CMK (cell line): ENCODE measurements around the gene C1orf226.

Source experiments
- DNase-seq: peaks from one replicate; pipeline ENCODE4 v3.0.0-alpha.2; 2010; ENCODE audit warnings: low read depth

C1orf226 gene

DNA sequence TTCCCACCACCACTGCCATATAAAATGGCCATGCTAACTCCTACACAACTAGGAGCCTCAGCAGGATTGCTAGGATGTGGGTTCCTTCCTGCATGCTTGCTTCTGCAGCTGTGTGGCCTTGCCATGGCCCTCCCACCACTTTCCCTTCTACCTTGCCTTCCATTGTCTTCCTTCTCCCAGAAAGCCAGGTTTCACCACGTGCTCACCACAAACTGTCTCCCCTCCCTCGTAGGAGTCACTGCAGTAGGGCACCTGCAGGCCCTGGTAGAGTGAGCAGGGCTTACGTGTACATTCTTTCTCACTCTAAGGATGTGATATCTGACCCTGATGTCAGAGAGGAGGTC is 3.7 kb downstream of the C1orf226 start:
- DNase-seq: no peak

DNA sequence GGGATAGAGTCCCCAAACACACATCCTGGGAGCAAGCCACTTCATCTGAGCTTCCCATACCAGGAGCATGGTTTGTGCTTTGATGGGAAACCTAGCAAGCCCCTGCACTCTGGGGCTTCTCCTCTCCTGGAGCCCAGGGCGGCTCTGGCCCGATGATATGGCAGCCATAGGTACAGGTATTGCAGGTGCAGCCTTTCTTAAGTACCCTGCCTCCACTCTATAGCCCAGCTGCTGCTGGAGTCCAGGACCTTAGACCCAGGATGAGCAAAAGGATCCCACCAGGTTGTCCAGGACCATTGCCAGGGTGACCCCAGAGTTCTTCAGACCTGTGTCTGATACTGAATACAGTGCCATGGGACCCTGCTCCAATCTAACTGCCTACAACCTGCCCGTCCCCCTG is 4.2 kb downstream of the C1orf226 start:
- no peak for DNase-seq

DNA sequence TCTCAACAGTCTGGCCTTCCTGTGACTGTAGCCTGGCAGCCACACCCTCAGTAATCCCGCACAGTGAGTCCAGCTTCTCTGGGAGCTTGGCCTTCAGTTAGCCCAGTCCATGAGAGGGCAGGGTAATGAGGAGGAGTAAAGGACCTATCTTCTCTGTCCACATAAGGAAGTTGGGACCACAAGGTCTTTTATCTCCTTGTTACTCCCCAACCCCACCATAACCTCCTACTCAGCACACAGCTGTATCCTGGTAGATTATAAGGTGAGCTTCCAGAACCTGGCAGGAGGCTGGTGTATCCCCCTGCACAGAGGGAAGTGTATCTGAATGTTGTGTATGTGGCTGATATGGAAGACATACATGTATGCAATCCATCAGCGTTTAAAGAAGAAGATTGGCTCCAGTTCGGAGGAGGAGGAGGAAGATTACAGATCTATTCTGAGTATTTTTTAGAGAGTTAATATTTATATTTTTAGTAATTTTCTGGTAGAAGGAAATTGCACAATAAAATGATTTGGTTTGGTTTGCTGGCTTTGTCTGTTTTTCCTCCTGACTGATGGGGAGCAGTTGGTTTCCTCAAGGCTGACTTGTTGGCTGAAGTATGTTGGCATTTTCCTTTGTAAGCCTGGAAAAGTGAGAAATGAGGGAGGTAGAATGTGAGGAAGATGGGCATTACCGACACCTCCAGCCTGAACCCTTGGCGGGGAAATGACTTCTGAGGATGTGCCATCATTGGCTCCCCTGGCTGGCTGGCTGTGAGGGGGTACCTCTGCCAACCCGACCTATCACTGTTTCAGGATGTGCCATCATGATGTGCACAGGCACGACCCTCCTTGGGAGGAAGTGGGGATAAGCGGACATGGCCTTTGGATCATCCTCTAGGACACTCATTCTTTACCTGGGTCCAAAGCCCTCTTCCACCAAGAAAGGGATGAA is 5.0 kb downstream of the C1orf226 start:
- peak; percentile 96 for DNase-seq

DNA sequence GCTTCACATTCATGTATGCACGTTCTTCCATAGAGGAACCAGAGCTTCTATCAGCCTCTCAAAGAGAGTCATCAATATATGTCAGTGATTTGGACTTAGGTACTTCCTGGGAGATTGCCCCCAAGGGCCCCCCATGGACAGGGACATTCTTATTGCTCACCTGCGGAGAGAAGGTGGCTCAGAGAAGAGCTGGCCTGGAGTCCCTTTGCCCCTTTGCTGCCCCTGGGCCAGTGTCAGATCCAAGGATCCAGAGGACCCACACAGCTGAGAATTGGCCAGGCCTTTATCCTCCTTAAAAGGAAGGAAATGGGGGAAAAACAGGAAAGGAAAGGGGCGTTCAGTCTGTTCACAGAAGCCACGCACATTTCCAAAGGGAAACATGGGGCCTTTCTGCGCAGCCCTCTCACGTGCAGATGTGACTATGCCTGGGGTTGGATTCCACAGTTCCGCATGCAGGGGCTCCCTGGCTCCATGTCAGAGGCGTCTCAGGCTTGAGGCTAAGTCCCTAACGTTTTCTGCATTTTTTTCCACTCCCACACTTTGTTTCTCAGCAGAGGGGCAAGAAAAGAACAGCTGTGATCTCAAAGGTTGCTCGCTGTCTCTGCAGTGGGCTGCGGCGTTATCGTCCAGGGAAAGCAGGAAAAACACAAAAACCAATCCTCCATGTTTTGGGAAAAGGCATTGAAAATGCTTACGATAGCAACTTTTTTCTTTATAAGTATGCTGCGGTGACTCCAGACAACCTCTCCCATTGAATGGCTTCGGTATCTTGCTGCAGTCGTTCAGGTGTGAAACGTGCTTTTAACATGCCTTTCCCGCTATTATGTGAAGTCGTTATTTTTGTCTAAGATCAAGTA is 5.9 kb downstream of the C1orf226 start:
- no peak for DNase-seq

DNA sequence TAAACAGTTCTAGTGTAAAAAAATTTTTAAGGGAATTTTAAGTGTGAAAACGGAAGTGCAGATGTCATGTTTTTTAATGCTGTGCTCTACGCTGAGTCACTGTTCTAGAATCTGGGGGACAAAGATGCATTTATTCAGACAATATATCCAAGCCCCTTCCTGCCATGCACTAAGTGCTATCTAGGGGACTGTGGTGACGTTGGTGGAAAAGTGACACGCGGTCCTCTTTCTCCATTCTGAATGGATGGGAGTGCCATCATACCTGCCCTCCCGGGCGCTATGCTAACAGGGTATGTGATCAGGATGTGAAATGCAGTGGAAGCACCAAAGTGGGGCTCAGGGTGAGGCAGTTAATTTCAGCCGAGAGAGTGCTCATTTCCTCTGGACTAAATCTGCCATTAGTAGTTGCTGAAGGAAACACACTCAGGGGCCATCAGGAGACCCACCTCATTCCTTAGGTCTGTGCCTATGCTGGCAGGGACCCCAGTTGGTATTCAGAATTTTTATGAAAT is 6.6 kb downstream of the C1orf226 start:
- no peak for DNase-seq

DNA sequence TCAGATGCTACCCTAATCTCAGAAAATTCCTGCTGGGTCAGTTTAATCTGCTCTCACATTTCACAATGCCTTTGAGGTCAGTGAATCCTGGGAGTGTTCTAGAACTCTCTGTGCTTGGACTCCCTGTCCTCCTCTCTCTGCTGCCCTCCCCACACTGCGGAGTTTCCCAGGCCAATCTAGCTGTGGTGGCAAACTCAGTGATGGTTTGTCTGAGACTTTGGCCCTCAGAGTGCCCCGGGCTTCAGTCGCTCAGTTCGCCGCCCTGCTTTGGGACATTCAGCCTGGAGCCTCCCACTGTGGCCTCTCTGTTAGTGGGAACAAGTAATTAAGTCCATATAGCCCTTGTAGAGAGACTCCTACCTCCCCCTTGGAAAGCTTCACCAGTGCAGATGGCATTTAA is 7.1 kb downstream of the C1orf226 start:
- DNase-seq: no peak

DNA sequence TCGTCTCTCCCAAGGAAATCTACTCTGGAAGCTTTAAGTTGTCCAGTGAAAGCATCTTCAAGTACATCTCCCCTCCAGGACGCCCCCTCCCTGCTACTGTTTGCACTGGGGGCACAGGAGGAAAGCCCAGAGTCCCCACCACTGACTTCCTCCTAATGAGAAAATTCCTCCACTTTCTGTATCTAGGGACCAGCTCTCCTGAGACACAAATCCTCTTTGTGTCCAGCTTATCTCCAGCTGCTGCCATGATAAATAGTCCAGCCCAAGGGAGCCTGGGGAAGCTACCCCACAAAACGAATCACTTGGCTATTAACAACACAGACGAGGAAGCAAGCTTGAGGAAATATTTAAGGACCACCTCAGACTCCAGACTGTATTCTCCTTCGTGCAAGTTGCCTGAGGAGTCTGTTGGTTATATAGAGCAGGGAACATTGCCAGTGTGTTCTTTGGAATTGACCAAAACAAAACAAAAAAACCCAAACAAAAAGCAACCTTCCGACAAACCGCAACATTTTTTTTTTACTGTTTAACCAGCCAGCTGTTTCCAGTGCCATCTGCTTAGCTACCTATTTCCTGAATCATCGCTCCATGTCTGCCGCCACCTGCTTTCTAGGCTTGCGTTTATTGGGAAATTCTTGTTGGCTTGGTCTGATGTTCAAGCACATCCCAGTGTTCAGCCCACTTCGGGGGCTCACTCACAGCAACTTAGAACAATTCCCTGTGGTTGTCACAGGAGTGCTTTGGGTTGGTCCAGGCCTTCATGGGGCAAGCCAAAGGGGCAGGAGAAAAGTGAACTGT is 7.7 kb downstream of the C1orf226 start:
- no peak for DNase-seq

DNA sequence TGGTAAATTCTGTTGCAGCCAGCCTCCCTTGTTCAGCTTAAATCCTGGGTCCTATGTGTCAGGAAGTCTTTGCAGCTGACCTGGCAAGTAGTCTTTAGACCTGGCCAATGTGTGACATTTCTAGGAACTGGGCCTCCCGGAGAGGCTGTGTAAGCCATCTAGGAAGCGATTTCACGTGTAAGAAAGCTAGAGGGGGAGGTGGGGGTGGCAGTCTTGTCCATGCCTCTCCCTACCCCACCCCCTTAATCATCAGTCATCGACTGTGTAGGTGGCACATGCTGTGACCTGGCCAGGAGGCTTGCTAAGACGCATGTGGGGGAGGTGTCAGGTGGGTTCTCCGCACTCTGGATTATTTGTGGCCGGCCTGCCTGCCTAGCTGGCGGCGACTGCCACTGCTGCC is 8.4 kb downstream of the C1orf226 start:
- DNase-seq: no peak

DNA sequence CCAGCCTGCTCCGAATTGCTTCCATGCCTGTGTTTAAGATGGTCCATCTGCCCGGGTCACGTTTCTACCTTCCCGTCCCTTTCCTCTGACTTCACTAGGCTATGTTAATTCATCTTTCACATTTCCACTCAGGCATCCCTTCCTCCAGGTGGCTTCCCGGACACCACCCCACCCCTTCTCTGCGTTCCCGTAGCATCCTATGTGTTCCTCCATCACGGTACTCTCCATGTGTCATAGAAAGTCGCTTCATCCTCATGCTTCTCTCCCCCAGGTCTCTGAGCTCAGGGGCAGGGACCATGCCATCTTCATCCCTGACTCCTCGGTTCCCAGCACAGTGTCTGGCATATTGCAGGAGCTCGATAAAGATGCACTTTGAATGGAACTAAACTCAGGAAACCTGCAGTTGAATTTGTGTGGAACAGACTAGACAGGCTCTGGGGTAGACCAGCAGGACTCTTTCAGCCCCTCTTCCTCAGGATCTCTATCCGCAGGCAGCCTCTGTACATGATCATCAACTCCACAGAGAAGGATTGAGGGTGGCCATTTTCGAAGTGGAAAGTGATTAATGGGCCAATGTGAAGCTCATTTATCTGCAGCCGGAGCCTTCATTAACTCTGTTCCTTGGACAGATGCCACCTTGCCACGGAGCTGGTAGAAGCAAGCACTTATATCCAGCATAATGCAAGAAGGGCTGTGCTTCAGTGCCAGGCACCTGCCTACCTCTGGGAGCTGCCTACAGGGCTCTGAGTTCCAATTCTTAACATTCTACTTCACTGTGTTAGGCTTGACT is 9.1 kb downstream of the C1orf226 start:
- DNase-seq: no peak

DNA sequence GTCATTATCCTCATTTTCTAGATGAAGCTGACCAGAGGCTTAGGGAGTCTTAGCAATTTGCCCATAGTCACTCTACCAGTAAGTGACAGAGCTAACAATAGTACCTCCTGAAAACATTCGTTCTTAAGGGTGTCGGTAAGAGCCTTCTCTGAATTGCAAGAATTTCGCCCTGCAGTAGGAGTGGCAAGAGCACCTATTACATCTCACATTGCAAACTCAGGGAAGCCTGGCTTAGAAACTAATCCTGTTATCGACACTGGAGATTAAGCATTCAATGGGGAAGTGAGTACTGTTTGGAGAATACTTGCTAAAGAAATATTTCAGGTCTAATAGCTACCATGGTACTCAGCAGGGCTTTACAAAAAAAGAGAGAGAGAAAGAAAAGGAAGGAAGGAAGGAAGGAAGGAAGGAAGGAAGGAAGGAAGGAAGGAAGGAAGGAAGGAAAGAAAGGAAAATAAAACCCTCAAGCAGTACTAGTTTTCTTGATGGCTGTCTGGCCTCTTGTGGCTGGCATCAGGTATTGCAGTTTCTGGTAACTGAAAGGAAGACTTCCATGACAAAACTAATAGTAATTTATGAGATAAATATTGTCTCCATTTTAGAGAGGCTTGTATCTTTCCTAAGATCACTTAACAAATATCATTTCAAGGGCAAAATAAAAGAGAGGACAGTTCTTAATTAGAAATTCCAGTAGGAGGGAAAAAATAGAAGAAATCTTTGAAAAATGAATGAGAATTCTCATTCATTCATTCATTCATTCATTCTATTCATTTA is 10.4 kb downstream of the C1orf226 start:
- DNase-seq: no peak

DNA sequence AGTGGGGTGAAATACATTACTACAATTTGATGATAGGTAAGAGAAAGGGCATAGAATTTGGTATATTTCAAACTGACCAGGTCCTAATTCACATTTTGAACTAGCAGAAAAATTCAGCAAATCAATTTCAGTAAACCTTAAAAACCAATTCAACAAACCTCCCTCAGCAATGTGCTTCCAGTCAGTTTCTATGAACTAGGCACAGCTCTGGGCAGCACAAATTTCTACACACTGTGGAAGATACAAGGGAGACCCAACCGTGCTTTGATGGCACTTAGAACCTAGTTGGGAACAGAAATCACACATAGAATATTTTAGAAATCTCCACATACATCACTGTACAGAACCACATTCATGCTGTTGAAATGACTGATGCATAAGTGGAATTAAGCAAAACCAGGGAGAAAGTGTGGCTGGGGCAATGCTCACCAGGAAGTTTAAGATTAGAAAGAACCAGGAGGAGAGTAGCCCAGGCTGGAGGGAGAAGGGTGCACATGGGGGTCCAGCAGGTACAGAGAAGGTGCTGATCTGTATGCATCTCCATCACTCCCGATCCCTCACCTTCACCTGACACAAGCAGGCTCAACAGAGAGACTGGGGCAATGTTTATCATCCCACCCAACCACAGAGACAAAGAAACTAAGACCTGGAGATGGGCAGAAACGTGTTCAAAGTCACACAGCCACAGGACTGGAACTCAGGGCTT is 14.8 kb downstream of the C1orf226 start:
- DNase-seq: no peak

DNA sequence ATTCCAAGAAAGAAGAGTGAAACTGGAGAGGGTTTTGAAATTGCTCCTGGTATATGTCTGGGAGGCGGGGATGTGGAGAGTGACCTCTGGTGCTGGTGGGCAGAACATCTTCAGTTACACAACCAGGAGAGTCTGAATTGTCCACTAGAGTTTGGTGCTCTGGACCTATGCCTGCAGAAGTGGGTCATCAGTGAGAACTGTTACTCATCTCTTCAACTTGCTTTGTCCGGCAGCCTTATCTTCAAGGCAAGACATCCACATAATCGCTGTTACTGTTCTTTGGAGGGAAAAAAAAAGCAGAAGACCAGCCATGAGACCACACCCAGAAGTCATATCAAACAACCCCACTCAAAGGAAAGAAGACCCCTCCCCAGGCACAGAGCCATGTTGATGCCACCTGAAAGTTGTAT is 15.5 kb downstream of the C1orf226 start:
- no peak for DNase-seq

DNA sequence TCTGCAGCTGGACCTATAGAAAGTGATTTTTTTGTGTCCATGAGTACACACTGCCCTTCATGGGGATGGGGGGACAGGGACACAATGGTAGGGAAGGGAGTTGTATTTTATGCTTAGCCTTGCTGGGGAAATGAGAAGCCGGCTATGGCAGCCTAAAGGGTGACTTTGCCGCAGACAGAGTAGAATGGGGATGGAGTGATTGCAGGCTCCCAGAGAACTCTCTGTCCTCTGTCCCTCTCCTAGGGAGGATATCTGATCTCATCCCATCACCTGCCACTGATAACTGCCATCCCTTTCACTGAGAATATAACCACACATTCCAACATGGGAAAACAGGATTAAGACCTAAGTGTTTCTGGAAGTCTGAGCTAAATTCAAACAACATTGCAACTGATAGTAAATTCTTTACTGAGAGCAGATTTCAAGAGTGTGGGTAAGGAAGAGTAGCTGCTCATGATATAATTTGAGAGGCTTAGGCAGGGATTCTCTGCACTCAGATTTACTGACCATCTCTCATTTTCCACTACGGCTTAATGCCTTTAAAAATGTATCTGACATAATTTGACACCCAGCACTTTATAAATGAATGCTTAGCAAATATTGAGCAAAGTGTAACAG is 16.5 kb downstream of the C1orf226 start:
- DNase-seq: no peak

DNA sequence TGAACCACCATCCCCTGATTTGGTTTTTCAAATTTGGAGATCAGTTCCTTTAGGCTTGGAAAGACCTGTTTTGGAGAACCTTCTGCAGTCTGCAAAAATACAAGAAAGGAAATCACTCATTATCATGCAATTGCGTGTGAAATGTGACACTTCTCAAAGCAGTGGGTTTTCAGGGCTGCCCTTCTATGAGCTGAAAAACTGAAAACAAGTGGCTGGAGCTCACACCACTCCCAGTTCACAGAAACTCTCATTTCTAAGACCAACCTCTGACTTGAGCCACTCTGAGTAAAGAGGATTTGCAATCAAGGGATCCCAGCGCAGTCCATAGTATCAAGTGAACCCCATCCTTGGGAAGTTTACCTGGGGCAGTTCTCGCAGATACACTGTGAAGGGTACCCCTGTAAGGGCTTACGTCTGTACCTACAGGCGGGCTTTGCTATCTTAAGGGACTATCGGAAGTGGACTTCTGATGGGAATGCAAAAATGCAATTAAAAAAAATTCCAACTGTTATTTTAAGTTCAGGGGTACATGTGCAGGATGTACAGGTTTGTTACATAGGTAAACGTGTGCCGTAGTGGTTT is 17.6 kb downstream of the C1orf226 start:
- no peak for DNase-seq

DNA sequence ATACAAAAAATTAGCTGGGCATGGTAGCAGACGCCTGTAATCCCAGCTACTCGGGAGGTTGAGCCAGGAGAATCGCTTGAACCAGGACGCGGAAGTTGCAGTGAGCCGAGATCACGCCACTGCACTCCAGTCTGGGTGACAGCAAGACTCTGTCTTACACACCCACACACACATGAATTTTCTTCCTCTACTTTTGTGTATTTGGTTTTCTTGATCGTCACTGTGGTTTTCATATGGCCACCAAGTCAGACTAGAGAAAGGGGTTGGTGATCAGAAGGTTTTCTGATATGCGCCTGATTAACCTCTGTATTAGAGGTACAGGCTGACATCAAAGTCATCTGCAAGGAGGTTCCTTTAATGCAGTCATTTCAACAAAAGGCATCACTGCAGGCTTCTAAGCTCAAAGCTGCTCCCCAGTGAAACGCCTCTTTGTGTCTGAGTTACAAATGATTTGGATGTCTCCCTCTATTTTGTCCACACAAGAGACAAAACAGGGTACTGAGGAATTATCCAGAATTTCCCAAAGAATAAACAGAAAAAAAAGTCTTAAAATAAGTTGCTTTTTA is 19.3 kb downstream of the C1orf226 start:
- DNase-seq: no peak

DNA sequence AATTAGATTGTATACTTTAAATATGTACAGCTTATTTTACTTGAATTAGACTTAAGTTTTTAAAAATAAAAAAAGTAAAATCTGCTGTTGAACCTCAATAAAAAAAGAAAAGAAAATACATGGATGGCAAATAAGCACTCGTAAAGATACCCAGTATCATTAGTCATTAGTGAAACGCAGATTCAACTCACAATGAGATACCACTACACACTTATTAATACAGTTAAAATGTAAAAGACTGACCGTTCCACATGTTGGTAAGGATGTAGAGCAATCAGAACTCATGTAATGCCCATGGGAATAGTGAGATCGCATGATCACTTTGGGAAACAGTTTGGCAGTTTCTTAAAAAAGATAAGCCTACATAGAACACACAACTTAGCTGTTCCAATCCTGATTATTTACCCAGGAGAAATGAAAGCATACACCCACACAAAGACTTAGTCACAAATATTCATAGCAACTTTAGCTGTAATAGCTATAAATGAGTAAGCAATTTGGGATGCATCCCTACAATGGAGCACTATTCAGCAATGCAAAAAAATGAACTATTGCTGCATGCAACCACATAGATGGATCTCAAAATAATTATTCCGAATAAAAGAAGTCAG is 23.1 kb downstream of the C1orf226 start:
- no peak for DNase-seq

DNA sequence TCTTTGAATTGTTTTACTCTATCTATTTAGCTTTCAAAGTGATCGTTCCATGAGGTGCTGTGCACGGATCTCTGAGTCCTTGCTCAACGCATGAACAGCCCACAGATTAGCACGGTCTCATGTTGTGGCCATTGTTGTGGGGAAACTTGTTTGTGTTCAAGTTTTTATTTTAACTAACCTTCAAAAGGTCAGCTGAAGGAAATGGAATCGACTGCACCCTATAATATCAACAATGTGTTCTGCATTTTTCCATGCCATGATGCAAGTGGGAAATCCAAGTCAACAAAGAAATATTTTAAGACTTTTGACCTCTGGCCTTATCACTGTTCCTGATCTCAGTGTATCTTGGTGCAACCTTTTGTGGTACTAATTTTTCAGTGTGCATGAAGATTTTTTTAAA is 24.3 kb downstream of the C1orf226 start:
- DNase-seq: no peak

DNA sequence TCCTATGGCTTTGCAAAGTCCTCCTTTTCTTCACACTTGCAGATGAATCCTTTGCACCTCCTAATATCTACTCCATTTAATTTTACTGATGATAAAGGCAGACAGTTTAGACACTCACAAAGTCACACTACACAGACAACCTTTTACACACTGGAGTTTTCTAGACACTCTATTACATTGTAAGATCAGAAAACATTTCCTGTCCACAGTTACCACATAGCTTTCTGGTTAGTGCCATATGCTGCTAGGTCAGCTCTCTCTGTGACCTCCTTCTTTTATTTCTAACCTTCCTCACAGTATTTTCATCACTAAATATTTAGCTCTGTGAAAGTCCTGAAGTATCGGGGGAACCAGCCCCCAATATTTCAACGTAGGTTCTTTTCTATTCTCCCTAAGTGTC is 25.3 kb downstream of the C1orf226 start:
- no peak for DNase-seq
